Stimulated activated CD4-positive, alpha-beta T cell treated with anti-CD3 and anti-CD28 coated beads, Interleukin-1b, Interleukin-23, amount 100 ng/mL, for 4 hours (primary cell): ENCODE results near the gene ANKS1B.

Experiments used
- DNase-seq, 2 donors: peaks; one replicate each; pipeline ENCODE4 v3.0.0-alpha.2; 2020; ENCODE audit warnings: low read depth in 2 of 2

ANKS1B gene

DNA sequence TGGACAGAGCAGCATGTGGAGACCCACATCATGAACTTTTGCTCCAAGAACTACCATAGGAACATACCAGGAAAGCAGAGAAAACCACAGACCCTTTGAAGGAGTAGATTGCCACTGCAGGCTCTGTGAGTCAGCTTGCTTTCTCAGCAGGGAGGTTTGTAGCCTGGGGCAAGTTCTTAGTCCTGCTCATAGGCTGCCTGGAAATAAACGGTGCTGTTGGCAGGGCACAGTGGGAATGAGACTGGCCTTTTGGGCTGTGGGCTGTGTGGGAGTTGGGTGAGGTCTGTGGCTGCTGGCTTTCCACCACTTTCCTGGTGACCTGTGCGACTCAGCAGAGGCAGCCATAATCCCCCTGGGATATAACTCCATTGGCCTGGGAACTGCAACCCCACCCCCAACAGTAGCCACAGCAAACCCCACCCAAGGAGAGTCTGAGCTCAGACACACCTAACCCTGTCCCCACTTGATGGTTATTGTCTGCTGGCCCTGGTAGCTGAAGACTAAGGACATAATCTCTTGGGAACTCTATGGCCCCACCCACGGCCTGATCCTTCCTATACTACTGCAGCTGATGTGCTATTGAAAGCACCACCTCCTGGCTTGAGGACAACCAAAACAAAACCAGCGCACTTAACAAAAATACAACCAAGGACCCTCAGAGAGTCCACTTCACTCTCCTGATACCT lies 529.2 kb downstream of the ANKS1B start:
- DNase-seq, result no peak

DNA sequence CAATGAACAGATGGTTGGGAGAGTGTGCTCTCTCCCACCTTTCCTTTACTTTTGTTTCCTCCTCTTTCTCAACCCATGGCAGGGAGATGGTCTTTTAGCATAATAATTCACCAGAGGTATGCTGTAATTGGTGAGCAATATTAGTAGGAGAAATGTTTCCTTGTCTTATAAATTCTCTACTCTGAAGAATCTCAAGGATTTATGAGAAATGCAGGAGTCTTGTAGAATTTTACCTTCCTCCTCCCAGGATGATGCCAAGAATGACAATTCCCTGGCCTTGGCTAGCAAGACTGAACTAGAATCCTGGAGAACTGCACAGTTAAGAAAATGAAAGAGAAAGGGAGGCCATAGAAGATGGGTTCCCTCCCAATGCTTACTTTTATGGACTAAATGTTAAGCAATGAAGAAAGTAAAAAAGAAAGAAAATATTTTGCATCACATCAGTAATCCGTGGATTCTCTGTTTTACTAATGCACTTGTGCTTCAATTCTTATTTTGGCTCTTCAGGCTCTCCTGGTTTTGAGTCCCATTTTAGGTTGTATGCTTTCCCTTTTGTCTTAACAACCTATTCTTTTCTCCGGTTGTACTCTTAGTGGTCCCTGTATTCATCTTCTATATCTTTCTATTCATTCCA lies 530.1 kb downstream of the ANKS1B start:
- no peak for DNase-seq

DNA sequence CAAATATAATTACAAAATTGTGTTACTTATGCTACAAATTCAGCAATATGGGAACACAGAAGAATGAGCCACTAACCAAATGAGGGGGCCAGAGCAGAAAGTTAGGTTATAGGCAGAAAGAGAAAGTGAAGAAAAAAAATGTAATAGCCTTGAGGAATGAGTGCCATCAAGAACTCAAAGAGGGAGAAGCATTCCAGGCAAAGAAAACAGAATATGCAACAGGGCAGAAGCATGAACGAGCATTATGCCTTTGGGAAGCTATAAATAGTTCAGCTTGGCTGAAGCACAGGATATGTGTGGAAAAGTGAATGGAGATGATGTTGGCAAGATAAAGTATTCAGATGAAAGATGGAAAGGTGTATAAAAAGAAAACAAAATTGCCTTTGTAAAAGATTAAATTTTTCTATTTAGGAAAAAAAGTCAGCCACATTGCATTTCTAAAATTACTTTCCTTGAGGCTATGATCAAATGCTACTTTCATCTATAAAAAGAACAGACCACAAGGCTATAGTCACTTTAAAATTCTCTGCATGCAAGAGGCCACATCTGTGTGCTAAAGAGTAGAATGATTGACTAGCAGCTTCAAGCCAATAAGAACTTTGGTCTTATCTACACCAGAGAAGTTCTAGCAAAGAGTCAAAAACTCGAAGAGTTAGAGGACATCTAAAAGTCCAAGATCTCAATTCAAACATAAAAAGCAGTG lies 530.7 kb downstream of the ANKS1B start:
- DNase-seq, result no peak

DNA sequence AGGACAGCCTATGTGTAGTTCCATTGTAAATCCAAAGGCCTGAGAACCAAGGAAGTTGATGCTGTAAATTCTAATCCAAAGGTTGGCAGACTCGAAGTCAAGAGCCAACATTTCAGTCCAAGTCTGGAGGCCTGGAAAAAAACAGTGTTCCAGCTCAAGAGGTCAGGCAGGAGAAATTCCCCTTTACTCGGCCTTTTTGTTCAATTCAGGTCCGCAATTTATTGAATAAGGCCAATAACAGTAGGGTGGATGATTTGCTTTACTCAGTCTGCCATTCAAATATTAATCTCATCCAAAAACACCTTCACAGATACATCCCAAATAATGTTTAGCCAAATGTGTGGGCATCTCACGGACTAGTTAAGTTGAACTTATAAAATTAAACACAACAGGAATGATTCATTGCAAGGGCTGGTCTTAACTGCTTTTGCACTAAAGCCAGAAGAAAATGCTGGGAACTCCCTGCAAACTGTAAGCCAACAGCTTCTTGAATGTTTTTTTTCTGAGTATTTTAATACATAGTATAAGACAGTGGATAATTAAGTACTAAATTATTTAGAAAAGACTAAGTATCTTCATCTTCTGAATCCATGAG lies 534.6 kb downstream of the ANKS1B start:
- no peak for DNase-seq

DNA sequence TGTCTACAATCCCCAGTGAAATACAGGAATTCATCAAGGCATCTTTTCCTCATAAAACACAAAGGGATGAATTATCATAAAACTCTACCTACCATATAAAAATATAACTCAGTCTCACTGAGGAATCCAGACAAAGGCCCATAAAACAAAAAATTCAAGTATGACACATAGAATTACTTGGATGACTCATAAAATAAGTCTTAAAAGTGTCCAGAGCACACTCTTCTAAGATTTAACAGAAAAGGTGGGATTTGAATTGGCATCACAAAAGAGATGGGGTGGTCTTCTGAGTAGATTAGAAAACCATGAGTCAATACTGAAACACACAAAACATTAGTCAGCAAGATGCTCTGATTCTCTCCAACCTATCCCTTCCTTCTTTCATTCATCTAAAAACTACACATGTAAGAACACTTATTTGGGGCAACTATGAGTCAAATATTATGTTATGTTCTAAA lies 539.8 kb downstream of the ANKS1B start:
- DNase-seq, result no peak

DNA sequence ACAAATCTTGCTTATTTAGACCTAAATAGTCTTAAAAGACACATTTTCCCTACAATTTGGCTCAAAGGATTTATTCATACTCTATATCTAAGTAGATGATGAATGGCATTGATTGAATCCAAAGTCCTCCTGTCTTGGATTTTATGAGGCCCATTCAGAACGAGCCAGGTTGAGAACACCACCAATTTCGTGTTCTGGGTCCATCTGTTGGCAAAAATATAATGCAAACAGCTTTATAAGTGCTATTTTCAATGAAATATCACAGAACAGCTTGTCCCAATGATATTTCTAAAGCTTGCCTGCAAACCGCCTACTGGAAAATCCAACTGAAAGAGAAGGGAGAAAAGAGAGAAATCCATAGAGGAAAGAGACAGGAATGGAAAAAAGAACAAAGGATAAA lies 542.0 kb downstream of the ANKS1B start:
- no peak for DNase-seq

DNA sequence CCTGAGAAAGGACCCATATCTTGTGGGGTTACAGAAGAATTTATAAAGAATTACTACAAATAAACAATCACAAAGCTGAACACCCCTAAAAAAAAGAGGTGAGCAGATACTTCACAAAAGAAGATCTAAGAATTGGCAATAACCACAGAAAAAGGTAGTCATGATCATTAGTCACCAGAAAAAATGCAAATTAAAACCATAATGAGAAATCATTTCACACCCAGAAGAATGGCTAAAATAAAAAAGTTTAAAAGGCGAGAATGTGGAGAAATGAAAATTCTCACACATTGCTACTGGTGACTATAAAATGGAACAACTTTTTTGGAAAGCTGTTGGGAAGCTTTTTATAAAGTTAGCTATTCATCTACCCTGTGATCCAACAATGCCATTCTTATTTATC lies 545.3 kb downstream of the ANKS1B start:
- DNase-seq, result no peak

DNA sequence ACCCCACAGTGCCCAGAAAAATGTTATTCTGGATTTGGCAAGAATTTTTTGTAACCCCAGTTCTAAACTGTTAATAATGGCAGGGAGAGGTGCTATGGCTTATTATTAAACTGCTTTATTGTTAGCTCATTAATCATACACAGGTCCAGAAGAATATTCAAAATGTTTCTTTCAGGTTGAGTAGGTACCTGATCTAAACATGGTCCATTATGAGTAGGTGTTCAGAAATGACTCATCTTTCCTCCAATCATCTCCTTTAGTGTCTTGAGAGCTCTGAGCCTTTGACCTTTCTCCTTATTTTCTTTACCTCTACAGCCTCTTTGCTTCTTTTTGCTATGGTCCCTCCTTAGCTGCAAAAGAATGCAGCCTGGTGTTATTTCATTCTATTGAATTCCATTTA lies 548.2 kb downstream of the ANKS1B start:
- no peak for DNase-seq

DNA sequence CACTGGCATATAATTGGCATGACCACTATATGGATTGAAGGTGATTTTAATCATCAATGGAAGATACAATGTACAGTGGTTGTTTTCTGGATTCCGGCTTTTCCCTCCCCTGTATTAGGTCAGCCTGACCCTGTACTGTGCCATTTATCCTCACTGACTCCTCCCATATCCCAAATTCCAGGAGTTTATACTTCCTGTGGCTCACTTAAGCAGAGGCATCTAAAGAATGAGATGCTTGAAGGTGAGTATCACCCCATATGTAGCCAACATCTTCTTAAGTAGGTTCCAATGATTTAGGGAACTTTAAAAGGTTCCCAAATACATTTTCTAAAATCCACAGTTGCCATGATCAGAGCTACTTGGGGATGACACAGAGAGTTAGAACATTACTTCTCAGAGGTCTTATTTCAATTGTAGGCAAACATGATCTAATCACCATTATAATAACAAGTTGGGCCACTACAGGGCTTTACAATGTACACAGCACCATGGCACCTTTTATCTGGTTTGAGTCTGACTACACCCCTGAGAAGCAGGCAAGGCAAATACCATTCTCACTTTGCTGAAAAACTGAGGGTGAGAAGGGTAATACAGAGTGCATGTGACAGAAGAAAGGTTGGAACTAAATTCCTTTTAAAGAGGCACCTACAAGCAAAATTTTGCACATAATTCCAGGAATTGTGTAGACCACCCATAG lies 549.5 kb downstream of the ANKS1B start:
- DNase-seq, result no peak

DNA sequence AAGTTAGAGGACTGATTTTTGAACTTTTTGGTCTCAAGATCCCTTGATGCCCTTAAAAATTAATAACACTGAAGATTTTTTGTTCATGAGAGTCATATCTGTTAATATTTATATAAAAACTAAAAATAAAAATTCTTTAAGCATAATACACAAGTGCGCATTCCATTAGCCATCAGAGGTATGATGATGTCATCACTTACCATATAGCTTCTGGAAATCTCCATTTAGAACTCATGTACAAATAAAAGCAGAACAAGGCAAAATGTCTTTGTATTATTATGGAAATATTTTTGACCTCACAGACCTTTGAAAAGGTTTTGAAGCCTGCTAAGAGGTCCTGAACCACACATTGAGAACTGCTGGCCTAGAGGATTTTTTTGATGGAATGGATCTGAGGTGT lies 551.6 kb downstream of the ANKS1B start:
- DNase-seq, result no peak

DNA sequence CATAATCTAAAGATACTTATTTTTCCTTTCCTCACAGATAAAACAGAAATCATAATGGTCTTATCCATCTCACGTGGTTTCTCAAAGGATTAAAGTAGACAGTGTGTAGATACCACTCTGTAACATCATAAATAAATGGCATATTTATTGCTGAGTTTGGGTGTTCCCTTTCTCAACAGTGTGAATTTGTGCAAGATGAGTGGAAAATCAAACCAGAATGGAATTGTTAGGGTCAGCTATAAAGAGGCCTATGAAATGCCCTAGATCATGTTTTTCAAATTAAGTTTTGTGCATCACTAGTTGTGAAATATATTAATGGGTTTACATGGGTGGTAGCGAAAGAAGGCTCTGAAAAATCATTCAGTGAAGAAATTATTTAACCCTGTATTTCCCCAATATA lies 553.5 kb downstream of the ANKS1B start:
- DNase-seq, result no peak

DNA sequence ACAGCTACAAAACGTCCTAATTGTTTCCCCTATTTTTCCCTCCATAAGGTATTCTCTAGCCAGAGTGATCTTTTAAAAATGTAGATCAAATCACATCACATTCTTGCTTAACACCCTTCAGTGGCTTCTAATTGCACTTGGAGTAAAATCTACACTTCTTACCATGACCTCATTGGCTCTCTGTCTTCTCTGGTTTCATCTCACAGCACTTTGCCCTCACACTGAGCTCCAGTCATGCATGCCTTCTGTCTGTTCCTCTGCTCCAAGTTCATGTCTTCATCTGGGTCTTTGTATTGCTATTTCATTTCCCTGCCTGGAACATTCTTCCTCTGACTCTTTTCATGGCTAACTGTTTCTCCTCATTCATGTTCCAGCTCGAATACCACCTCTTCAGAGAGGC lies 557.6 kb downstream of the ANKS1B start:
- DNase-seq, result no peak

DNA sequence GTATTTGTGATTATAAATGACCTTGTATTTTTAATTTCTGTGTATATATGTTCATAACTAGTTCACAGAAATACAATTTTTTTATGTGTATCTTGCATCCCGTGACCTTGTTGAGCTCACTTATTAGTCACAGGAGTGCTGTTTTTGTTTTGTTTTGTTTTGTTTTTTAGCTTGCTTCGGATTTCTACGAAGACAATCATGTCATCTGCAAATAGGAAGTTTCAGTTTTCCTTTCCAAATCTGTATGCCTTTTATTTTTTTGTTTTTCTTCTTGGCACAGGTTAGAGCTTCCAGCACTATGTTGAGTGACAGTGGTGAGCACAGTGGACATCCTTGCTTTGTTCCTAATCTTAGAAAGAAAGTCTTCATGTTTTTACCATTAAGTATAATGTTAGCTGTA lies 566.4 kb downstream of the ANKS1B start:
- DNase-seq, result no peak

DNA sequence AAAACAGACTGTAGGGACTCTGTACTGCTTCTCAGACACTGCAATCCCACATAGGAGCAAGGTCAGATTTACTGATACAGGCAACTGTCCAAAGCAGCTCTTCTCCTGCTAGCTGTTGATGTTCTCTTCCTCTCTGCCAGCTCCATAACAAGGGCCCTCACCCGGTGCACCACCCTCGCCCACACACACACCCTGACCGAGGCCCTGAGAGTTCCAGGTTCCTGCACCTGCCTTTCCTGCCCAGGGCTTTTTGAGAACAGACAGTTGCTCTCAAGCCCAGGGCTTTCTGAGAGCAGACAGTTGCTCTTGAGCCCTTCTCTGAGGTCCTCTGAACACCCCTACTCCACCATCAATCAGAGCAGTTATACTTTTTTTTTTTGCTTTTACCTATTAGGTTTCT lies 571.0 kb downstream of the ANKS1B start:
- DNase-seq, result no peak

DNA sequence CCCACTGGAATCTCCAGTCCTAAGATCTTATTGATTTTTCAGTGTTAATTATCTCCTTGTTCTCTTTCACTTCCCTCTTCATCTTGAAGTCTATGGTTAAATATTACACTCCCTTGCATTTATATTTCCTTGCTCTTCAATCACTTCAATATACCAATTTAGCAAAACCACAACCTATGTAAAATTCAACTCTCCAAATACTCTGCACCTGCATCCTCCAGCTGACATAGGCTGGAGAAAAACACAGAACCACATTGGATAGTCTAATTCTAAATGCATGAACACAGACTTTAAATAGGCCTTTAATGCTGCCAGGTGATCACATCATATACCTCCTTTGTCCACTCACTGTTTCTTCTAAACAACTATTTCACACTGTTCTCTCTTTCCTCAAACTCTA lies 591.0 kb downstream of the ANKS1B start:
- DNase-seq, result no peak

DNA sequence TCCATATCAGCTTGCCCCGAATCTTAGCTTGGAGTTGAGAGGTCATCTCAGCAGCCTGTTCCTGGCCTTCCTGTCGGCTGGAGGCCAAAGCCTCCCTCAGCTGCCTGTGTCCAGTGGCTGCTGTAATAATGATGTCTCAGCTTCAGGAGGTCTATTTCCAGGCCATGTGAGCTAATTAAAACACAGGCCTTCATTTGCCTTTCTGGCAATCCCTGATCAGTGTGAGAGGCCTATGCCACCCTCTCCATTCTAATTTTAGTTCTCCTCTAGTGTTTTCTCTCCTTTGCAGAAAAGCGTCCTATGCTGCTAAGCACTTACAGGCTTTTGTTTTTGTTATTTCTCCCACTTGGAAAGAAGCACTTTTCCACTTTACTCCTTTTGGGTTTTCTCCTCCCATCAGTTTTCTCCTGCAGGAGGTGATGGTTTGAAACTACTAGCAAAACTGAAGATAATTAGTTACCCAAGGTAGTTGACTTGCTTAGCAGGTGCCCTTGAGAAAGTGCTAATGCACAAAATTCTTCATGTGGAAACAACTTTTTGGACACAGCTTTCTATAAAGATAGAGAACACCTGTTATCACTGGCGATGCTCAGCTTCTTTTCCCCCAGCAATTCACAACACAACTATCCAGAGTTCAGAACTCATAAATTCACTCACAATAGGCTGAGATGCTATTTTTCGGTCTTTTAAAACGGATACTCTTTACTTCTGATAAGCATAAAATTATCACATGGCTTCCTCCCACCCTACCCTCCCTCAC lies 592.5 kb downstream of the ANKS1B start:
- no peak for DNase-seq

DNA sequence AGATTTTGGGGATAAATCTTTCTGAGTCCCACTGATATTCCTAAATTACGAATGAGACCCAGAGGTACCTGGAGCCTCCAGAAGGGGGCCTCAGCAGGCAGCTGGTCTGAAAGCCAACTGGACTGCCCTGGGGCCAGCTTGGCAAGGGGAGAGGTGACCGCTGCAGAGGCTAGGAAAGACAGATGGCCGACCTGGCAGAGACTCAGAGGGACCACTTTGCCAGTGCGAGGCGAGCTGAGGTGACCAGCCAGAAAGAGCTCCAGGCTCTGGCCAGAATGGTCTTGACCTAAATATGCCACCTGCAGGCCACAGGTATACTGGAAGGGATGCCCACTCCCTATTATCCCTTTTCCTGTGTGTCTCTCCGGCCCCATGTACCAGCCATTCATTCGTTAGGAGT lies 594.0 kb downstream of the ANKS1B start:
- no peak for DNase-seq

DNA sequence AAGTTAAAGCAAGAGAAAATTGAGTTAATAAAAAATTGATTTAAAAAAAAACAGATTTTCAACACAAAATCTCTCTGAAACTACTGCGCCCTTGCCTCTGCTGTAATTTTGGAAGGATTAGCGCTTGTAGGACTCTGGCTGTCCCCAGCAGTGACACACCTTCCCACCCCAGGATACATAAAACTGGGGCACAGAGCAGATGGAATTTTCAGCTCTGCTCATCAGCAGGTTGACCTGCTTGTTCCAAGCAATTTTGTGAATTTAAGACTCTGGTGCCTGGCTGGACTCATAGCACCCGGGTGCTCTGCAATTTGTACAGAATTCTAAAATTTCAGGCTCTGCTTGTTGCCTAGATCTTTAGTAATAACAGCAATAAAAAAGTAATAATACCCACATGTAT lies 595.0 kb downstream of the ANKS1B start:
- DNase-seq, result no peak

DNA sequence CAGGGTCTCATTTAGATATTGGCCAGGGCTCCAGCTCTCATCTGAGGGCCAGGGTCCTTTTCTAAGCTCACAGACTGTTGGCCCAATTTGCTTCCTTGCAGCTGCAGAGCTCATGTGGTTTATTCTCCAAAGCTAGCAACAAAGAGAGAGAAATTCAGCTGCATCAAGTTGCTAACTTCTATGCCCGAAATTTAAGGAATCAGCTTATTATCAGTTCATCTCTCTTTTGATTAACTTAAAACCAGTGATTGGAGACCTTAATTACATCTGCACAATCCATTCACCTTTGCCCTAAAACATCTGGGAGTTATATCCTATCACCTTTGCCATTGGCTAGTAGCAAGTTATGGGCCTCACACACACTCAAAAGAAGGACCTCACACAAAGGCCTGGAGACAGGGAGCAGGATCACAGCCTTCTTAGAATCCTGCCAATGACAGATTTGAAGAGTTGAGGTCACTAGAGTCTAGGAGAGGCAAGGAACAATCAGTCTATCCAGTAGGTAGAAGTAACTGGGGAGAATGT lies 596.0 kb downstream of the ANKS1B start:
- DNase-seq, result no peak

DNA sequence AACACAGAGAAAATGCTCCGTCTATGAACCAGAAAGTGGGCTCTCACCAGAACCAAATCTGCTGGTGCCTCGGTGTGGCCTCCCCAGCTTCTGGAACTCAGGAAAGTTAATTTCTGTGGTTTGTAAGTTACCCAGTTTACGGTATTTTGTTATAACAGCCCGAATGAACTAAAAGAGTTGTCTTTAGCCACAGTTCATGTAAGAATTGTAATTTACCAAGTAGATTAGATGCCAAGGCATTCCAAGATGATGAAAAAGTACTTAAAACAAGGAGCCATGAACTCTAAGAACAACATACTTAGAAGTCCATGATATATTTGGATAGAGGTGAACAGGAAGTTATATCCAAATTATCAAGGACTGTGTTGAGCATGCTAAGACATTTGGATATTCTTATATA lies 597.1 kb downstream of the ANKS1B start:
- DNase-seq, result no peak

DNA sequence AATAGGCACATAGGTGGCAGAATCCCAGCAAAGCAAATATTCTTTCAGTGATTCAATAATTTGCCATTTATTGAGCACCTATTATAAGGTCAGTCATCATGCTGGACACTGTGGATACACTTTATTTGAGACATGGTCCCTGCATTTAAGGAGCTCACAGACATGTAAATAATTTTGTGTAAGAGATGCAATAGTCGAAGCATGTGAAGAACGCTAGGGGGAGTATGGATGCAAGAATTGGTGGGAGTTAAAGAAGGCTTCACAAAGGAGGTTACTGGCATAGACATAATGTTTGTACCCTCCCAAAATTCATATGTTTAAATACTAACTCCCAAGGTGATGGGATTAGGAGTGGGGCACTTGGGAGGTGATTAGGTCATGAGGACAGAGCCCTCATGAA lies 597.8 kb downstream of the ANKS1B start:
- DNase-seq, result no peak
